SH-SY5Y (cell line): Measurements from ENCODE around the gene GZF1.

Source experiments
- GATA2 ChIP-seq: IDR thresholded peaks from 2 replicates; pipeline ENCODE4 v1.6.1; 2011; ENCODE audit warnings: mild to moderate bottlenecking, low read depth, low read length
- GATA3 ChIP-seq: IDR thresholded peaks from 2 replicates; pipeline ENCODE4 v1.6.1; 2011; ENCODE audit warnings: low read depth, mild to moderate bottlenecking, low read length, moderate library complexity

DNA sequence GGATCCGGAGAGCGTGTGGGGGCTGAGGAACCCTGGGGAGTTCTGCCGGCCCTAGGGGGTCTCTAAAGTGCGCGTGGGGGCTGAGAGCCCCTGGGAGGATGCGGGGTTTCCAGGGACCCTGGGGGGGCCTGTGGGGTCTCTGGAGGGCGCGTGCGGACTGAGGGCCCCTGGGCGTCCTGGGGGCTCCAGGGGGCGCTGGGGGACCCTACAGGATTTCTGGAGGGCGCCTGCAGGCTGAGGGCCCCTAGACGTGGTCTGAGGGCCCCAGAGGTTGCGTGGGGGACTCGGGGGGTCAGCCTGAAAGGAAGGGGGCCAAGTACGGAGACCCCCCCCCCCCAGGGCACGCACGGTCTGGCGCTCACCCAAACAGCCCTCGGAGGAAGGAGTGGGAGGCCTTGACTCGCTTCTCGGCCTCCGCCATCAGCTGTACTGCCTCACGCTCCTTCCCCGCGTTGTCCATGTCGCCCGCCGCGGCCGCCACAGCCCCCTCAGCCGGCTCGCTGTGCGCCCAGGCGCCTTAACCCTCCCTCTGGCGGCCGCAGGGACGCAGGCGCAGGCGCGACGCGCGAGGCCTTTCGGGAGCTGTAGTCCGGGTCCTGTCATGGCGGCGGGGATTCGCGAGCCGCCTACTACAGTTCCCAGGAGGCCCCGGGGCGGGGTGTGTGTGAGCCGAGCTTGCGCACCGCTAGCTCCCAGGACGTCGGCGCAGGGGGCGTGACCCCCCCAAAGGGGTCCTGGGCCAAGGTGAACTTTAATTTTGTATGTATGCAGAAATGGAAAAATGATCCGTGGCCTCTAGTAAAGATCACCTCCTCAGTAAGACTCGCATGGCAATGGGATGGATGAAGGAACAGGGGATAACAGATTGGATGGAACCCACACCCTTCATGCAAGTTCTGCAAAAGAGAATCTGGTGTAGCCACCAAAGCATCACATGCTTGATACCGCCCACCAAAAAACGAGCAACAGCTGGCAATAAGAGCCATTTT is 59.3 kb downstream of the GZF1 start, which contains the start of gene NAPB:
- TF ChIP-seq GATA2 = no peak
- TF ChIP-seq GATA3 = no peak
